Spinal cord (tissue), 10 donors: ENCODE measurements around the gene UBE2J2. TPM values are rescaled to one million over a fixed set of nuclear protein-coding genes. Genes with fewer than 3 reads are reported as not detected.

Source experiments
- DNase-seq, 6 donors: peaks; one replicate each; pipeline versions ENCODE4 v3.0.0 to v3.0.0-alpha.2; 2013 to 2015; ENCODE audit warnings: low spot score in 6 of 6, low read depth in 4 of 6
- H3K27ac ChIP-seq: one replicate; pipeline ENCODE4 v1.5.1; 2013; ENCODE audit warnings: low read depth, low read length, control low read depth
- H3K27me3 ChIP-seq: one replicate; pipeline ENCODE4 v1.6.1; 2013; ENCODE audit warnings: low read length; ENCODE audit not compliant: control insufficient read depth, insufficient read depth
- H3K36me3 ChIP-seq: one replicate; pipeline ENCODE4 v1.6.1; 2013; ENCODE audit warnings: low read length; ENCODE audit not compliant: control insufficient read depth, insufficient read depth
- H3K4me1 ChIP-seq: one replicate; pipeline ENCODE4 v1.6.1; 2013; ENCODE audit warnings: low read length; ENCODE audit not compliant: control insufficient read depth, insufficient read depth
- H3K4me3 ChIP-seq: one replicate; pipeline ENCODE4 v1.5.1; 2013; ENCODE audit warnings: low read depth, low read length, control low read depth
- H3K9me3 ChIP-seq: one replicate; pipeline ENCODE4 v1.6.1; 2013; ENCODE audit warnings: low read length; ENCODE audit not compliant: control insufficient read depth, insufficient read depth
- WGBS: methylation state at CpG from one replicate; pipeline ENCODE4 v1.1.5; 2013; ENCODE audit warnings: missing lambda C conversion rate; ENCODE audit not compliant: insufficient coverage; 5-methylcytosine and 5-hydroxymethylcytosine counted together
- polyA plus RNA-seq, 2 donors: library from polyadenylated mRNA; unstranded; fragments of 120-200 nt; gene quantifications; one replicate each; pipeline ENCODE4 v1.2.1, GENCODE V29; 2013; ENCODE audit not compliant: insufficient read length in 2 of 2
- total RNA-seq, 2 donors: library from RNA; depleted of rRNA in 1 of 2; stranded (reverse); fragments of 120-200 nt in 1 of 2; fragments of >200 nt in 1 of 2; gene quantifications; one replicate each; pipeline versions ENCODE4 v1.2.3 to v1.2.4, GENCODE V29; 2013 to 2014
- donor health status: healthy.

UBE2J2 gene
- total and polyA plus RNA-seq, 4 donors, result 26.4 to 82.9 (median 54.0) TPM

DNA sequence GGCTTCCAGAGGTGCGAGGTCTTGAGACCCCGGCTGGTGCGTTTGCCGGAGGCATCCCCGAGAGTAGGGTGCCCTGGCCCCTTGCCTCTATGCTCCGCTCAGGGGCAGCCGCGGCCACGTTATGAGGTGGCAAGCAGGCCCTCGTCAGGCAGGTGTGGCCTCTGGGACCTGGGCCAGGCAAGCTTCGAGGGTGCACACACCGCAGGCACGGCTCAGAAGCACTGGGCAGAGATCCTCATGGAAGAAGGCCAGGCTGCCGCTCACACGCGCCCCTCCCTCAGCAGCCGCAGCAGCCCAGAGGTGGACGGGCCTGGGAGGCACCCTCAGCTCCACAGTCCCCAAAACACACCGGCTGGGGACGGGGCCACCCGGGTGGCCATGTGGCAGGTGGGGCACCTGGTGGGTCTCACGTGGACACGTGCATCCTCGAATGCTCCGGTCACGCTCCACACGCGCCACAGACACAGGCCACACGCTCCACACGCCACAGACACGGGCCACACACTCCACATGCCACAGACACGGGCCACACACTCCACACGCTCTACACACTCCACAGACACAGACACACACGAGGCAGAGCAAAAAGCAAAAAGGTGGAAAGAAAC is 48.3 kb downstream of the UBE2J2 start:
- Histone ChIP-seq H3K27me3 (no peaks in the 10 kb centered on the region), H3K27ac (no peak overlapping the region), H3K9me3 (no peaks in the 10 kb centered on the region), H3K4me1 (peaks cover 9% of the 10 kb centered on the region), H3K4me3 (no peak overlapping the region), H3K36me3 (peaks cover 97% of the 10 kb centered on the region)
- DNase-seq, result no peak
- WGBS, result 90% methylated on average over 24 of the region's 34 CpGs

DNA sequence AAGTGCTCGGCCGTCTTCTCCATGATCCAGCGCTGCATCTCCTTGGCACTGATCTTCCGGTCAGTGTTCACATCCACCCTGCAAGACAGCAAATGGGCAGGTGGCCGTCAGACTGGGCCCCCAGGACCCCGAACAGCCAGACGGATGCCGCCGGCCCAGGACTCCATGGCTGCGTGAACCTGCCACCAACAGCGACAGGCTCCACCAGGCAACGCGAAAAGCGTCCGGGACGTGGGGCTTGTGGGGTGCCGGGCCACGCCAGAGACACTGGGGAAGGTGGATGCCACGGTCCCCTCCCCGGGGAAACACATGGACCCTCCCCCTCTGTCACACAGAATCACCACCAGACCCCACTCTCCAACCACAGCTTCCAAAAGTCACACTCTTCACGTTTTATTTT is 49.8 kb downstream of the UBE2J2 start:
- no peaks in the 10 kb centered on the region for H3K4me1 ChIP-seq
- DNase-seq, result no peak
- H3K4me3 ChIP-seq, result no peak overlapping the region
- H3K36me3 ChIP-seq, result peaks cover 100% of the 10 kb centered on the region
- no peak overlapping the region for H3K27ac ChIP-seq
- no peaks in the 10 kb centered on the region for H3K9me3 ChIP-seq
- H3K27me3 ChIP-seq, result no peaks in the 10 kb centered on the region
- 94% methylated on average over 18 of the region's 21 CpGs for WGBS

DNA sequence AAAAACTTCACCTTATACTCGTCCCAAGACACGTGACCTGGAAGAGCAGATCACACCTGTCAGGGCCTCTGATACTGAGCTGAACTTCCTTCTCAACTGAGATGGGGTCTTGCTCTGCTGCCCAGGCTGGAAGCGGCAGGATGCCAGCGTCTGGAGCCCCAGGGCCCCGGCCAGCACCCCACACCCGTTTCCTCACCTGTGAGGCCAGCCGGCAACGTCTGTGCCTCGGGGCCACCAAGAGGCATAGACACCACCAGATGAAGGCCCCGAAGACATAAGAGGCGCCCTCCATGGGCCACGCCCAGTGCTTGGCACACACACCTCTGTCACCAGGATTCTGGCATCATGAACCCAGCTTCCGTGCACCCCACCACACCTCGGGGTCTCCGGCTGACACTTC is 50.3 kb downstream of the UBE2J2 start:
- Histone ChIP-seq H3K27ac (no peak overlapping the region), H3K36me3 (peaks cover 100% of the 10 kb centered on the region), H3K27me3 (no peaks in the 10 kb centered on the region), H3K4me1 (no peaks in the 10 kb centered on the region), H3K9me3 (no peaks in the 10 kb centered on the region), H3K4me3 (no peak overlapping the region)
- no peak for DNase-seq
- 98% methylated on average over 15 of the region's 15 CpGs for WGBS

DNA sequence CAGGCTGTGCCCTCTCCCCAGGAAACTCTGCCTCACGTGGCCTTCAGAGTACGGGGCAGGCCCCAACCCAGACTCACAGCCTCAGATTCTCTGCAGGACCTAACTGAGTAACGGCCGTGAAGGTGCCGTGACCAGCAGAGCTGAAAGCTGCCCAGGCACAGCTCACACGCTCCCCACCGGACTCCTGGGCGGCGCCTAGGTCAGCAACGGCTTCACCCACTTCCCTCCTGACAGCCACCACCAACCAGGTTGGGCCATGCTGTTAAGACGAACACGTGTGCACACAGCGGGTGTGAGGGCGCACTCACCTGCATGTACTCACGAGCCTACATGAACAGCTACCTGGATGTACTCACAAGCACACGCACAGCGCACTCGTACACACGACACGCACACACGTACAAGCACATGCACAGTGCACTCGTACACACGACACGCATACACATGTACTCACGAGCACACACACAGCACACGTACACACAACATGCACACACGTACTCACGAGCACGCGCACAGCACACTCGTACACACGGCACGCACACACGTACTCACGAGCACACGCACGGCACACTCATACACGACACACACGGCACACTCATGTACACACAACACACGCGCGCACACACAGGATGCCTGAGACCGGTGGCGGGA is 51.0 kb downstream of the UBE2J2 start:
- H3K4me3 ChIP-seq, result no peak overlapping the region
- H3K9me3 ChIP-seq, result no peaks in the 10 kb centered on the region
- DNase-seq, result no peak
- H3K4me1 ChIP-seq, result no peaks in the 10 kb centered on the region
- WGBS, result 94% methylated on average over 44 of the region's 44 CpGs
- H3K36me3 ChIP-seq, result peaks cover 100% of the 10 kb centered on the region
- no peaks in the 10 kb centered on the region for H3K27me3 ChIP-seq
- H3K27ac ChIP-seq, result no peak overlapping the region

DNA sequence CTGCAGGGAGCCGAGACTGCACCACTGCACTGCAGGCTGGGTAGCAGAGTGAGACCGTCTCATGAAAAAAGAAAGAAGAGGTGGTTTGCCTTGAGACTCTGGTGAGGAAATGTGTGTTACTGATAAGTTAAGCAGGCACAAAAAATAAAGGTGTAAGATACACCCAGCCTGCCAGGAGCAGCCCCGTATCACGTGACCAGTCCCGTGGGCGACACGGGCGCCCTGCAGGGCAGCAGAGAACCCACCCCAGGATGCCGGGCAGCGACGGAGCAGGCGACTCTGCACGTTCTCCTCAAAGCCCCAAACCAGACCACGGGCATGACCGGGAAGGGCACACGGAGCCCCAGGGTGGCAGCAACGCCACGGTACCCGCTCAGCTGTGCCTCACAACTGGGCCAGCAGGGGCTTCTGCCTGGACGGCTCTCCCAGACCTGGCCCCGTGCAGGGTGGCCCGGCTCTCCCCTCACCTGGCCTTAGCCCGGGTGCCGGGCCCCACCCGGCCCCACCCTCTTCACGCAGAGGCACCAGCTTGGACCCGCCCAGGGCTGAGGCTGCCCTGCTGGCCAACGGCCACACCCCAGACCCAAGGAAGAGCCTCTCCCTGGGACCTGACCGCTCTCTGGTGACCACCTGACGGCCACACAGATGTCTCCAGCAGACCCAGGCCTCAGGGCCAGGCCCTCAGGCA is 51.6 kb downstream of the UBE2J2 start:
- DNase-seq, result no peak
- peaks cover 100% of the 10 kb centered on the region for H3K36me3 ChIP-seq
- WGBS, result 90% methylated on average over 29 of the region's 30 CpGs

DNA sequence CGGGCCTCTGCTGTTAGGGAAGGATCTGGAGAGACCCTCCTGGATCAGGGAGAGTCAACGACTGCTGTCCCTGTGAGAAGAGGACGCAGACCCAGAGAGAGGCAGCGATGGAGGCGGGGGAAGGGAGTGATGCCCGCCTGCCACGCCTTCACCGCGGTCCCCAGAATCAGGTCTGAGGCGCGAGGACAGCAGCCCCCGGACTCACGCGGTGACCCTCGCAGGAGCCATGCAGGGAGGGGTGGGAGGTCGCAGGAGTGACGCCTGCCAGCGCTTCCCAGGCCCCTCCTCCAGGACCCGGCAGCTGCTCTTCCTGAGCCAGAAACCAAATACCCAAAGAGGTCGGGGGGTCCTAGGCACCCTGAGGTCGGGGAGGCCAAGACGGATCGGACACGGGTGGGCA is 53.5 kb downstream of the UBE2J2 start:
- Histone ChIP-seq H3K4me3 (no peak overlapping the region), H3K4me1 (no peaks in the 10 kb centered on the region), H3K27ac (no peak overlapping the region), H3K9me3 (no peaks in the 10 kb centered on the region), H3K27me3 (no peaks in the 10 kb centered on the region), H3K36me3 (peaks cover 100% of the 10 kb centered on the region)
- DNase-seq, result no peak
- 85% methylated on average over 24 of the region's 24 CpGs for WGBS

More for the DNA sequence above, 51.6 kb downstream of the UBE2J2 start:
- Histone ChIP-seq H3K4me3 (no peak overlapping the region), H3K27ac (no peak overlapping the region), H3K9me3 (no peaks in the 10 kb centered on the region), H3K4me1 (no peaks in the 10 kb centered on the region), H3K27me3 (no peaks in the 10 kb centered on the region)

DNA sequence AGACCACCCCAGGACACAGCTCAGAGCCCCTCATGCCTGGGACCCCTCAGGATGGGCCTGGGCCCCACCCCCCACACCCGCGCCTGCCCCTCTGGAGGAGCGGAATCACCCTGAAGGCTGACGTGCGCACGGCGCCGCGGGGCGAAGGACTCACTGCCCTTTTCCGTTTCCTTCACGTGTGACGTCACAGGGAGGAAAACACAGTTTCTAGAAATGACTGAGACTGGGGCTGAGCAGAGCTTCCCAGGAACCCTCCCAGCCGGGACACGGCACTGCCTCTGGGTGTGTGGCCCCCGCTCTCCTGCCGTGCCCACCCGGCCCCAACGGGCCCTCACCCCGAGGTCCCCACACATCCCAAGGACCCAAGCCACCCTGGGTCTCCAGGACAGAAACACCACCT is 54.3 kb downstream of the UBE2J2 start:
- Histone ChIP-seq H3K27me3 (no peaks in the 10 kb centered on the region), H3K4me3 (no peak overlapping the region), H3K9me3 (no peaks in the 10 kb centered on the region), H3K4me1 (no peaks in the 10 kb centered on the region), H3K27ac (no peak overlapping the region), H3K36me3 (peaks cover 98% of the 10 kb centered on the region)
- WGBS, result 93% methylated on average over 16 of the region's 20 CpGs
- DNase-seq, result no peak

DNA sequence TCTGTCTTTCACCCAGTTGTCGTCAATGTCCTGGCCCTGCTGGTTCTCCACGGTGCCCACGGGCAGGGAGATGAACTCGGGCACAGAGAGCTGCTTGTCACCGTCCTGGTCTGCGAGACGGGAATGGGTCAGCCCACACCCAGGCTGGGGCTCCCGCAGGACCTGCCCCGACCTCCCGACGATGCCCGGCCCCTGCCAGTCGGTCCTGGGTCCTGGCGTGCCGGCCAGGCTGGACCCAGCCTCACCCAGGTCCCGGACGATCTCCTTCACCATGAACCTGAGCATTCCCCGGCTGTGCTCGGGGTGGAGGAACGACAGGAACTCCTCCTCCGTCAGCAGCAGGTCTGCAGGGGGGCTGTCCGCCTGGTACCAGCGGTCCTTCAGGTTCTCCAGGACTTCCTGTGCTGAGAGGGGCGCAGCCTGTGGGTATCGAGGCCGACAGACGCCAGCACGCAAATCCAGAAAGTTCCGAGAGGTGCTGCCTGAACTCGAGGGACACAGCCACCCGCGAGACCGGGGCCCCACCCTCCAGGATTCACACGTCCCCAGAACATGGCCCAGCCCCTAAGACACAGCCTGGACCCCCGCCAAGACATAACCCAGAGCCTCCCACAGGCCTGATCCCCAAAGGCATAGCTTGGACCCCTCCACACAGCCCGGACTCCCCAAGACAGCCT is 55.0 kb downstream of the UBE2J2 start:
- Histone ChIP-seq H3K9me3 (no peaks in the 10 kb centered on the region), H3K4me3 (no peak overlapping the region), H3K4me1 (no peaks in the 10 kb centered on the region), H3K27ac (no peak overlapping the region), H3K27me3 (no peaks in the 10 kb centered on the region), H3K36me3 (peaks cover 94% of the 10 kb centered on the region)
- no peak for DNase-seq
- 93% methylated on average over 34 of the region's 36 CpGs for WGBS

DNA sequence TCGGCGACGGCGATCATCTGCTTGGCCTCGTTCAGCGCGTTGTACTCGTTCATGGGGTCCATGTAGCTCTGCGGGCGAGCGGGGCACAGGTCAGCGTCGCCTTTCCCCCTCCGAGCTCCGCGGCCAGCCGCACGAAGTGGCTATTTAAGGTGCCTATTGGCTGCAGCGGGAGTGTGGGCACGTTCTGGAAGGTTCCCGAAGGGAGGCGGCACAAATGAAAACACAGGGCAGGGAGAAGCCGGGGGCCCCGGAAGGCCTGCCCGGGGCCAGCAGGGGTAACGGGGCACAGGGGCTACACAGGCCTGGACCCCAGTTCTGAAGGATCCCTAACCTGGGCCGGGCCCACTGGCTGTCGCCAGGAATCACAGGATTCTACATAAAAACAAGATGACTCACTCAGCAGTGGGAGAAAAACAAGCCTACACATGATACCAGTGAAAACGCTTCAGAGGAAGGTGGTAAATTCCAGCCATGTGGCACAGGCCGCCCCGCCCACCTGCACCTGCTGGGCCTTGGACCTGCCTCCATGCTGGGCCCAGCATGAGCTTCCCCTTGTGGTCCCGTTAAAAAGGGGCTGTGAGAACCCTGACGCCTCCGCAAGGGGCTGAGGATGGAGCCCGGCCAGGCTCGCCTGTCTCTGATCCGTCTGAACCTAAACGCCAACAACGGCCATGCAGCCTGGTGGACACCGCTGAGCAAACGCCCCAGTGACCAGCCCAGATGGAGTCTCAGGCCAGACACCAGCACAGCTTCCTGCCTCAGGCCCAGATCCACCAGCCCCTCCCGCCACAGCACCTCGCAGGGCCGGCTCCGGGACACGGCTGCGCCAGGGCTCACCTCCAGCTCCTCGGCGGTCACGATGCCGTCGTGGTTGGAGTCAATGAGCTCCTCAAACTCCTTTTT is 55.8 kb downstream of the UBE2J2 start:
- Histone ChIP-seq H3K27ac (no peak overlapping the region), H3K36me3 (peaks cover 91% of the 10 kb centered on the region), H3K4me1 (no peaks in the 10 kb centered on the region), H3K4me3 (no peak overlapping the region), H3K9me3 (no peaks in the 10 kb centered on the region), H3K27me3 (no peaks in the 10 kb centered on the region)
- 88% methylated on average over 52 of the region's 52 CpGs for WGBS
- DNase-seq, result no peak
